ENCODE measurements around the gene DLG2. TPM values are rescaled to one million over a fixed set of nuclear protein-coding genes. Genes with fewer than 3 reads are reported as not detected.

Gene DLG2
- total RNA-seq, 2 experiments from 2014 or later, result 6.9 to 8.2 TPM

- CTCF ChIA-PET (ENCODE audit: unreplicated experiment), result no interaction called here
- intact Hi-C loops (cut with micrococcal nuclease; ENCODE audit: unreplicated experiment), result no loop called here
- Histone ChIP-seq H3K36me3 (ENCODE audit: insufficient read depth, low read length) (no peaks in the 10 kb centered on the region), H3K4me2 (ENCODE audit: low read length) (no peak overlapping the region), H3K4me1 (ENCODE audit: insufficient read depth, low read length, poor library complexity, severe bottlenecking) (no peaks in the 10 kb centered on the region), H3K27ac (ENCODE audit: low read depth, low read length, poor library complexity, severe bottlenecking) (no peak overlapping the region), H2AFZ (ENCODE audit: low read length) (no peak overlapping the region), H3K9me3 (ENCODE audit: low read length) (no peaks in the 10 kb centered on the region), H4K20me1 (ENCODE audit: insufficient read depth, low read length) (no peaks in the 10 kb centered on the region), H3K79me2 (ENCODE audit: insufficient read depth, low read depth, low read length) (no peaks in the 10 kb centered on the region), H3K4me3 (ENCODE audit: low read depth, low read length, poor library complexity, severe bottlenecking) (no peak overlapping the region), H3K9me2 (ENCODE audit: insufficient read depth, low read length) (no peaks in the 10 kb centered on the region)
- POLR2A ChIA-PET, result no interaction called here
- TF ChIP-seq CTCF (conservative IDR thresholded peaks at IDR 0.05; ENCODE audit: low read length) (no peak), EZH2phosphoT487 (IDR thresholded peaks at IDR 0.05; ENCODE audit: borderline replicate concordance, low read depth, low read length) (no peak)
- BruUV-seq (replicated peaks), result no TSS peak
- no peak for DNase-seq (ENCODE audit: low spot score)
Observed at GRCh38 chr11:84634309-84634708, 992.8 kb downstream of the DLG2 start.

DNA sequence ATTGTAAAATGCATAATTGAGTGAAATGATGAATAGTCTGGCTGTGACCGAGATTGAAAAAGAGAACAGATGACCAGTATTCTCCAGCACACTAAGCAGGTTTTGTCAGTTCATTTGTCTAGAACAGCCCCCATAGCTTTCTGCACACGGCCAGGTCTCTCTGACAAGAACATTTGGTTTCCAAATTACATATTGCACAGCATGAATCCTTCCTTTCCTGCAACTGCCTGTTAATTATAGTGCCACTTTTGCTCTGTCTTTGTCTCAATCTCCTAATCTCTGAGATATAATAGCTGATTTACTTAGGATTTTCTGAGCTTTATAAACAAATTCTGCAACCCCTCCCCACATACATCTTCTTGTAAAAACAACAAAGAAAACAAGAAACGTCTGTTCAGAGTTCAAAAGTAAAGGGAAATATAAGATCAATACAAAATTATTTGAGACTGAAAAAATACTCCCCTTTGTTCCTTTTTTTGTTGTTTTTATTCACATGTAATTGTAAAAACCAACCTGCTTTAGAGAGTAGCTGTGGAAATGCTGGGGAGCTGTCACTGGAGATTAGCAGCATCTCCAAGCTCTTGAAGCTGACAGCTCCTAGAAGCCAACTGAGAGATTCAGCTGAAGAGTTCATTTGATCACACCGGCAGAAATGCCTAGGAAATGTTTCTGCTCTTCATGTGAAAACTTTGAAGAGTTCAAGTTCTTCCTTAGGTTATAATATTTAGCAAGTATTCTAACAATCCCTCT lies 998.1 kb downstream of the DLG2 start:
- Histone ChIP-seq H3K4me1 (ENCODE audit: insufficient read depth, low read length, poor library complexity, severe bottlenecking) (no peaks in the 10 kb centered on the region), H3K36me3 (ENCODE audit: insufficient read depth, low read length) (no peaks in the 10 kb centered on the region), H3K27ac (ENCODE audit: low read depth, low read length, poor library complexity, severe bottlenecking) (no peak overlapping the region), H3K4me3 (ENCODE audit: low read depth, low read length, poor library complexity, severe bottlenecking) (no peak overlapping the region), H3K4me2 (ENCODE audit: low read length) (no peak overlapping the region), H3K79me2 (ENCODE audit: insufficient read depth, low read depth, low read length) (no peaks in the 10 kb centered on the region), H3K9me2 (ENCODE audit: insufficient read depth, low read length) (no peaks in the 10 kb centered on the region), H2AFZ (ENCODE audit: low read length) (no peak overlapping the region), H3K9me3 (ENCODE audit: low read length) (no peaks in the 10 kb centered on the region), H4K20me1 (ENCODE audit: insufficient read depth, low read length) (no peaks in the 10 kb centered on the region)
- BruUV-seq (replicated peaks), result no TSS peak
- intact Hi-C loops (cut with micrococcal nuclease; ENCODE audit: unreplicated experiment), result no loop called here
- TF ChIP-seq EZH2phosphoT487 (IDR thresholded peaks at IDR 0.05; ENCODE audit: borderline replicate concordance, low read depth, low read length), result no peak
- no peak for TF ChIP-seq CTCF (conservative IDR thresholded peaks at IDR 0.05; ENCODE audit: low read length)
- DNase-seq (ENCODE audit: low spot score), result no peak
- ChIA-PET CTCF (ENCODE audit: unreplicated experiment) (no interaction called here), POLR2A (interaction anchor here (0.6 kb wide), 1 partner anchor 227 kb away, joined by 4 read pairs; no protein-coding TSS in a partner anchor)

DNA sequence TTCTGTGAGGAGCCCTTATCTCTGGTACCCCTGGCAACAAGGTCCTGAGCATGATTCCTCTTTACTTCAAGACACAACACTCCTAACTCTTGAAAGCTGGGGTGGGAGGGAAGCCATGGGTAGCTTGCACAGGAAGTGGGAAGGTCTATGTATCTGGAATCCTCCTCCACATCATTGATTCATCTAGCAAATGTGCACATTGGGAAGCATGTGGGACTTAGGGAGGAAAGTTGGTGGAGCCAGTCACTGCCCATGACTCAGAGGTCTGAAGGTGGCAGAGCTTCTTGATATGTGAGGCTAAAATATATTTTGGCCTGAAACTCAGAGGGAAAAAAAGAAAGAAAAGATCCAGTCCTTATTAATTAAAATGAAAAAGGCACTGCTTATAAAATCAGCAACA lies 1000.9 kb downstream of the DLG2 start:
- intact Hi-C loops (cut with micrococcal nuclease; ENCODE audit: unreplicated experiment), result no loop called here
- Histone ChIP-seq H3K36me3 (ENCODE audit: insufficient read depth, low read length) (no peaks in the 10 kb centered on the region), H3K4me2 (ENCODE audit: low read length) (no peak overlapping the region), H3K9me2 (ENCODE audit: insufficient read depth, low read length) (no peaks in the 10 kb centered on the region), H3K27ac (ENCODE audit: low read depth, low read length, poor library complexity, severe bottlenecking) (no peak overlapping the region), H3K4me1 (ENCODE audit: insufficient read depth, low read length, poor library complexity, severe bottlenecking) (no peaks in the 10 kb centered on the region), H2AFZ (ENCODE audit: low read length) (no peak overlapping the region), H3K79me2 (ENCODE audit: insufficient read depth, low read depth, low read length) (no peaks in the 10 kb centered on the region), H3K4me3 (ENCODE audit: low read depth, low read length, poor library complexity, severe bottlenecking) (no peak overlapping the region), H4K20me1 (ENCODE audit: insufficient read depth, low read length) (no peaks in the 10 kb centered on the region), H3K9me3 (ENCODE audit: low read length) (no peaks in the 10 kb centered on the region)
- DNase-seq (ENCODE audit: low spot score), result no peak
- BruUV-seq (replicated peaks), result no TSS peak
- TF ChIP-seq EZH2phosphoT487 (IDR thresholded peaks at IDR 0.05; ENCODE audit: borderline replicate concordance, low read depth, low read length) (no peak), CTCF (conservative IDR thresholded peaks at IDR 0.05; ENCODE audit: low read length) (no peak)
- CTCF ChIA-PET (ENCODE audit: unreplicated experiment), result no interaction called here
- POLR2A ChIA-PET, result no interaction called here
